Measurements from ENCODE around the gene PDE6A. TPM values are rescaled to one million over a fixed set of nuclear protein-coding genes. Genes with fewer than 3 reads are reported as not detected.

Gene PDE6A
- total RNA-seq, 1 experiment from 2014 or later = not detected

DNA sequence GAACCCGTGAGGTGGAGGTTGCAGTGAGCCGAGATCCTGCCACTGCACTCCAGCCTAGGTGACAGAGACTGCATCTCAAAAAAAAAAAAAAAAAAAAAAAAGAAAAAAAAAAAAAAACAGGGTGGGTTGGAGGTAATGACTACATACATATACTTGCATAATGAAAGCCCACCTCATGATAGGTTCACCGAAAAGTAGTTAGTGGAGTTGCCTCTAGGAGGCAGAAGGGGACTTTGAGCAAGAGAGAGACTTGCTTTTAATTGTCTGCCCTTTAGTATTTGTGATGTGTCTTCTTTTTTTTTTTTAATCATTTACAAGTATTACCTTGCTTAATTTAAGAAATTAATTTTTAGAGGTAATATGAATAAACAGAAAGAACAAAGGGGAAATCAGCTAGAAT lies 114.6 kb downstream of the PDE6A start:
- no peak overlapping the region for H2AK5ac ChIP-seq (ENCODE audit: insufficient read length, low read length)
- H4K91ac ChIP-seq (ENCODE audit: insufficient read length, low read depth, low read length) = no peak overlapping the region
- no peaks in the 10 kb centered on the region for H3K79me1 ChIP-seq (ENCODE audit: insufficient read depth, low read depth, low read length, poor library complexity, severe bottlenecking)
- no peaks in the 10 kb centered on the region for H4K20me1 ChIP-seq (ENCODE audit: control insufficient read depth, insufficient read depth, insufficient read length)
- Mint-ChIP-seq H3K4me3 (no peak overlapping the region), H3K27ac (no peak overlapping the region), H3K36me3 (ENCODE audit: insufficient read depth in 1 of 3, low read depth in 3 of 3) (peaks cover 0 to 9% (median 0%) of the 10 kb centered on the region in 3 experiments; a peak in 4 of 7 replicates), H3K27me3 (ENCODE audit: low read depth) (no peaks in the 10 kb centered on the region; the same call in 1 of the 2 replicates), H3K4me1 (peaks cover 2 to 3% of the 10 kb centered on the region in 2 experiments; a peak in 1 of 4 replicates), H3K9me3 (no peaks in the 10 kb centered on the region)
- H3K27me3 ChIP-seq (ENCODE audit: insufficient read depth, low read length) = no peaks in the 10 kb centered on the region
- no peak overlapping the region for H2BK12ac ChIP-seq (ENCODE audit: insufficient read length, low read depth, low read length)
- H3K4ac ChIP-seq (ENCODE audit: low read depth, low read length) = no peak overlapping the region
- H4K5ac ChIP-seq (ENCODE audit: insufficient read length, low read depth, low read length) = no peak overlapping the region
- WGBS (ENCODE audit: extremely low coverage, insufficient read length, low lambda C conversion rate) = no CpG with 5 or more reads among the region's 3 CpGs
- H2BK15ac ChIP-seq (ENCODE audit: low read depth, low read length) = no peak overlapping the region
- H3K79me2 ChIP-seq (ENCODE audit: insufficient read depth, low read length) = no peaks in the 10 kb centered on the region
- H2BK120ac ChIP-seq (ENCODE audit: low read depth, low read length, poor library complexity, severe bottlenecking) = no peak overlapping the region
- no peaks in the 10 kb centered on the region for H3K23me2 ChIP-seq (ENCODE audit: insufficient read length, low read depth, low read length, poor library complexity, severe bottlenecking)
- H3K27ac ChIP-seq (ENCODE audit: insufficient read length, low read depth, low read length) = no peak overlapping the region
- TF ChIP-seq, protein P1, sequence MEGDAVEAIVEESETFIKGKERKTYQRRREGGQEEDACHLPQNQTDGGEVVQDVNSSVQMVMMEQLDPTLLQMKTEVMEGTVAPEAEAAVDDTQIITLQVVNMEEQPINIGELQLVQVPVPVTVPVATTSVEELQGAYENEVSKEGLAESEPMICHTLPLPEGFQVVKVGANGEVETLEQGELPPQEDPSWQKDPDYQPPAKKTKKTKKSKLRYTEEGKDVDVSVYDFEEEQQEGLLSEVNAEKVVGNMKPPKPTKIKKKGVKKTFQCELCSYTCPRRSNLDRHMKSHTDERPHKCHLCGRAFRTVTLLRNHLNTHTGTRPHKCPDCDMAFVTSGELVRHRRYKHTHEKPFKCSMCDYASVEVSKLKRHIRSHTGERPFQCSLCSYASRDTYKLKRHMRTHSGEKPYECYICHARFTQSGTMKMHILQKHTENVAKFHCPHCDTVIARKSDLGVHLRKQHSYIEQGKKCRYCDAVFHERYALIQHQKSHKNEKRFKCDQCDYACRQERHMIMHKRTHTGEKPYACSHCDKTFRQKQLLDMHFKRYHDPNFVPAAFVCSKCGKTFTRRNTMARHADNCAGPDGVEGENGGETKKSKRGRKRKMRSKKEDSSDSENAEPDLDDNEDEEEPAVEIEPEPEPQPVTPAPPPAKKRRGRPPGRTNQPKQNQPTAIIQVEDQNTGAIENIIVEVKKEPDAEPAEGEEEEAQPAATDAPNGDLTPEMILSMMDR (conservative IDR thresholded peaks at IDR 0.05) = peak; percentile 55; the same call in 2 of the 3 replicates
- no peak overlapping the region for H3K9ac ChIP-seq (ENCODE audit: extremely low read depth, insufficient read length, low read length)
- H3K9me3 ChIP-seq (ENCODE audit: control insufficient read depth, low read depth, low read length) = no peaks in the 10 kb centered on the region
- H3K4me2 ChIP-seq (ENCODE audit: insufficient read depth, insufficient read length, low read length) = no peak overlapping the region
- no peak for DNase-seq
- H3K18ac ChIP-seq (ENCODE audit: insufficient read length, low read depth, low read length) = no peak overlapping the region
- no peak overlapping the region for H2BK20ac ChIP-seq (ENCODE audit: low read depth, low read length, poor library complexity, severe bottlenecking)
- H4K8ac ChIP-seq (replicated peaks; ENCODE audit: insufficient read length, low read depth, low read length) = no peak overlapping the region
- no peak overlapping the region for H3K14ac ChIP-seq (ENCODE audit: insufficient read depth, low read length)
- H3K4me1 ChIP-seq (ENCODE audit: insufficient read depth, low read length) = no peaks in the 10 kb centered on the region
- H3K56ac ChIP-seq (ENCODE audit: insufficient read length, low read depth, low read length) = no peak overlapping the region
- H2AFZ ChIP-seq (ENCODE audit: low read length) = no peak overlapping the region
- no peak overlapping the region for H3K23ac ChIP-seq (ENCODE audit: insufficient read length, low read depth, low read length)
- H2BK5ac ChIP-seq (ENCODE audit: insufficient read length, low read length) = no peak overlapping the region
- no peak overlapping the region for H3T11ph ChIP-seq (ENCODE audit: low read length)
